COLO668 (cell line): ENCODE data around the gene NRXN3.
A peak's percentile ranks its signal among the peaks of the same experiment; 100 is the strongest.

Experiments used
- DNase-seq: peaks from one replicate; lab custom pipeline; 2025; ENCODE audit not compliant: unreplicated experiment; lab: John Stamatoyannopoulos, UW

The NRXN3 gene

GRCh38 chr14:78319406-78319805 lies 149.2 kb downstream of the NRXN3 start:
- peak; percentile 51 for DNase-seq

- peak; percentile 84 for DNase-seq
Measured at GRCh38 chr14:78319887-78320635, 149.9 kb downstream of the NRXN3 start.

- DNase-seq: no peak
Measured at GRCh38 chr14:78324353-78324752, 154.2 kb downstream of the NRXN3 start.

GRCh38 chr14:78325911-78326310 lies 155.7 kb downstream of the NRXN3 start:
- no peak for DNase-seq

- DNase-seq: no peak
Measured at GRCh38 chr14:78327426-78328221, 157.5 kb downstream of the NRXN3 start.

- DNase-seq: no peak
Measured at GRCh38 chr14:78329371-78329770, 159.2 kb downstream of the NRXN3 start.

- peak; percentile 47 for DNase-seq
Measured at GRCh38 chr14:78335531-78335930, 165.4 kb downstream of the NRXN3 start.

- DNase-seq: no peak
Measured at GRCh38 chr14:78340250-78340649, 170.1 kb downstream of the NRXN3 start.

- DNase-seq: peak; percentile 38
Measured at GRCh38 chr14:78341827-78342389, 171.7 kb downstream of the NRXN3 start.

- DNase-seq: no peak
Measured at GRCh38 chr14:78342879-78343278, 172.7 kb downstream of the NRXN3 start.

GRCh38 chr14:78344290-78344689 lies 174.1 kb downstream of the NRXN3 start:
- DNase-seq: no peak

GRCh38 chr14:78345131-78345744 lies 175.1 kb downstream of the NRXN3 start:
- no peak for DNase-seq

- DNase-seq: peak; percentile 21
Measured at GRCh38 chr14:78346747-78347146, 176.6 kb downstream of the NRXN3 start.

GRCh38 chr14:78355109-78355508 lies 184.9 kb downstream of the NRXN3 start:
- DNase-seq: no peak

- DNase-seq: no peak
Measured at GRCh38 chr14:78356391-78356790, 186.2 kb downstream of the NRXN3 start.

GRCh38 chr14:78358591-78358990 lies 188.4 kb downstream of the NRXN3 start:
- DNase-seq: no peak

GRCh38 chr14:78359581-78359980 lies 189.4 kb downstream of the NRXN3 start:
- DNase-seq: no peak

- DNase-seq: no peak
Measured at GRCh38 chr14:78363008-78363407, 192.8 kb downstream of the NRXN3 start.

GRCh38 chr14:78367355-78367754 lies 197.2 kb downstream of the NRXN3 start:
- no peak for DNase-seq

- DNase-seq: no peak
Measured at GRCh38 chr14:78383060-78383459, 212.9 kb downstream of the NRXN3 start.

GRCh38 chr14:78398216-78398615 lies 228.0 kb downstream of the NRXN3 start:
- DNase-seq: no peak
